ENCODE measurements around the gene ITGB8. TPM values are rescaled to one million over a fixed set of nuclear protein-coding genes. Genes with fewer than 3 reads are reported as not detected.
"Not testable (repeated sequence)": the region's sequence is repeated elsewhere in the genome, so short reads cannot be mapped to it uniquely, and the experiment has no call there.

Gene ITGB8
- 51.3 TPM for total RNA-seq (ENCODE audit: insufficient read depth, low replicate concordance)

DNA sequence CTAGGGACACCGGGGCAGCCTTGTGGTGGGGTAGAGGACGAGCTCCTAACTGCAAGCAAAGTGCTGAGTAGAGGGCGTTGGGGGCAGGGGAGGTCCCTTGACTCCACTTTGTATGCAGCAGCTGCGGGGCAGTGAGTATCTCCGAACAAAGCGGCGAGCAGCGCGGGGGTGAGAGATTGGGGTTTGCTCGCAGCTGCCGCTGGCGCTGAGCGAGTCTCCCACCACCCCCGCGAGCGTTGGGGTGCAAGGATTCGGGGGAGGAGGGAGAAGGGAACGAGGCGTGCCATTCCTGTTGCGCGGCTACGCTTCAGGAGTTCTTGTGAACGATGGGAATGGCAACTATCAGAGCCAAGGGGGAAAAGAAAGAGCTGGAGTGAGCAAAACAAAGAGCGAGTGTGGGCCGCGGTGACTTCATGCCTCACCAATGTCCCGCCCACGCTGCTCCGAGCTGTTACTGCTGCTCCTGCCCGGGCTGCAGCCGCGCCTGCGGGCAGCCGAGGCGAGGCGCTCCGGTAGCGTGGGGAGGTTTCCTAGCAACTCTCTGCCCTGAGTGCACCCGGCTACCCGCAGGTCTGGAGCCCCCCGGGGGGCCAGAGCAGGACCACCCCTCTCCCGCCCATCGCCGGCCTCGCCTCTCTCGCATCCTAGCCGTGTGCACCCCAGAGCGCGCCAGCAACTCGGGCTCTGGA lies at the start of gene ITGB8:
Gene ITGB8 (plus strand): TSS at position 662 of the 689 bp plus-strand sequence. CDS start 907 bp downstream, outside the sequence.
- peak; percentile 94 for DNase-seq (ENCODE audit: low spot score)

- DNase-seq (ENCODE audit: low spot score): no peak
Observed at GRCh38 chr7:20282959-20283358, 47.7 kb upstream of the ITGB8 start.

DNA sequence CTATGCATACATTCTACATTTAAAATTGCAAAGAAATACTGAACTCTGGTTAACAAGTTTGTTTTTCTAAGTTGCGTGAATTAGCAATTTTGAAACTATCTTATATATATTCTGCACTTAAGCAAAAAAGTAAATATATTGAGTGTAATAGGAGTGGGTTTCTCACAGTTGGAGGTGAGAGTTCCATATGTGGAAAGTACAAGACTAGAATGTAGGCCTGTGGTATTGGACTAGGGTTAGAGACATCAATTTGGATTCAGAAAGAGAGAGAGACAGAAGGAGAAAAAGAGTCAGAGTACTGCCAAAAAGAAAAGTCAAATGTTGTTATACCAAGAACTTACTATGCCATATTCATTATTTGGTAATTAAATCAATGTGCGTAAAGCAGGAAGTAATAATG lies 47.3 kb upstream of the ITGB8 start:
- DNase-seq (ENCODE audit: low spot score): no peak

- no peak for DNase-seq (ENCODE audit: low spot score)
Observed at GRCh38 chr7:20284003-20284770, 46.5 kb upstream of the ITGB8 start.

DNA sequence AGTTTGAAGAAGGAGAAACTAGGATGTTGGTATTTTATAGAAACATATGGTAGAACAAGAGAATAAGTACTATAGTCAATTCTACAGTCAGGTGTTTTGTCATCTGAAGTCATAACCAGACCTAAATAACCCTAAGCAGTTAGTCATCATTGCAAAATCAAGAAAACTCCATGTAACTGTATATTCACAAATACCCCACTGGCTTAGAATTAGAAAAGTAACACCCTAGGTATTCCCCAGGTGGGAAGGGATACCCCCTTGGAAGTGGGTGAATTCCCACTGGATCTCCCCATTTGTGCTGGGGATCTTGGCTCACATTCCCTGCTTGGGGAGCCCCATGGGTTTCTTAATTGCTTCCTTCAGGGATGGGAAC lies 45.9 kb upstream of the ITGB8 start:
- DNase-seq (ENCODE audit: low spot score): no peak

- no peak for DNase-seq (ENCODE audit: low spot score)
Observed at GRCh38 chr7:20287317-20287716, 43.4 kb upstream of the ITGB8 start.

DNA sequence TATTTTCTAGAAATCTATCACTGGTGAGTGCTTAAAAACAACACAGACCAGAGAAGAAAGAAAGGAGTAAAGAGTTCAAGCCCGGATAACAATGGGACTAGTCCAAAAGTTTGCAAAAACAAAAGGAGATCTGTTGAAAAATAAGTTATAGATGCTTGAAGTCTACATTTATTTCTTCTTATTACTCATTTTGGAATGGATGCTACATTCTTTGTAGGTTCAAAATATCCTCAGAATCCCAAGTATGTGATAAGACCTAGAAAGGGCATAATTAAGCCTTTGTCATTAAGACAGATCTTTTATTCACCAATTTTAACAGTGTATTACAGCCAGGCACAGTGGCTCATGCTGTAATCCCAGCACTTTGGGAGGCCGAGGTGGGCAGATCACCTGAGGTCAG lies 42.7 kb upstream of the ITGB8 start:
- no peak for DNase-seq (ENCODE audit: low spot score)

GRCh38 chr7:20290505-20291111 lies 40.1 kb upstream of the ITGB8 start:
- no peak for DNase-seq (ENCODE audit: low spot score)

GRCh38 chr7:20293336-20293735 lies 37.4 kb upstream of the ITGB8 start:
- no peak for DNase-seq (ENCODE audit: low spot score)

GRCh38 chr7:20296444-20296843 lies 34.3 kb upstream of the ITGB8 start:
- no peak for DNase-seq (ENCODE audit: low spot score)

- DNase-seq (ENCODE audit: low spot score): no peak
Observed at GRCh38 chr7:20296901-20297300, 33.8 kb upstream of the ITGB8 start.

- DNase-seq (ENCODE audit: low spot score): no peak
Observed at GRCh38 chr7:20298486-20298901, 32.2 kb upstream of the ITGB8 start.

DNA sequence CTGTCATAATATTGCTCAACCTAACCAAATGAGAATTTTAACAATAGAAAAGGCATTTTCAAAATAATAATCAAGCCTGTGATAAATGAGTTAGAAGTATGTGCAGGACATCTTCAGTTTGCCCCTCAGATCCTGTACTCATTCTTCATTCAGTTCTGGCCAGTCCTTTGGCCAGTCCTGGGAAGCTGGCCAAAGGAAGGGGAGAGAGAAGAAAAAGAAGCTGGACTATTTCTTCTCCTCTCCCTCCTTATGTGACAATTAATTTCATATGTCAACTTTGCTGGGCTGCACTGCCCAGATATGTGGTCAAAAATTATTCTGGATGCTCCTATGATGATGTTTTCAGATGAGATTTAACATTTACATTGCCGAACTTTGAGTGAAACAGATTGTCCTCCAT lies 31.6 kb upstream of the ITGB8 start:
- DNase-seq (ENCODE audit: low spot score): no peak

DNA sequence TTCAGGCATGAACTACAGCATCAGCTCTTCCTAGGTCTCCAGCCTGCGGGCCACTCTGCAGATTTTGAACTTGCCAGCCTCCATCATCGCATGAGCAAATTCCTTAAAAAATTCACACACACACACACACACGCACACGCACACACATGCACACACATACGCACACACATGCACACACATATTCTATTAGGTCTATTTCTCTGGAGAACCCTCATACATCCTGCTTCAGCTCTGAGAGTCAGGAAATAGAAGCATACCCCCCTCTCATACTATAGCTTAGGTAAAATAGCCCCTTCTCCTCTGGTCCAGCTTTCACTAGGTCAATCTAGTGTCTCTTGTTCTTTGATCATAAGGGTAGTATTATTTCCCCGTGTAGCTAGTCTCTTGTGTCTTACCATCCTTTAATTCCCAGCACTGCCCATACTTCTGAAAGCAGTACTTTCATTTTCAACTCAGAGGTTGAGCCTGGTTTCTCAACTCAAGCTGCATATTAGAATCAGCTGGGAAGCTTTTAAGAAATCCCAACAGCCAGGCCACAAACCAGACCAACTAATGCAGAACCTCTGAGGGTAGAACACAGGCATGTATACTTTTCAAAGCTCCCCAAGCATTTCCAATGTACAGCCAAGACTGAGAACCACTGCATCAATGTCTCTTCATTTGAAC lies 30.9 kb upstream of the ITGB8 start:
- DNase-seq (ENCODE audit: low spot score): peak; percentile 63

DNA sequence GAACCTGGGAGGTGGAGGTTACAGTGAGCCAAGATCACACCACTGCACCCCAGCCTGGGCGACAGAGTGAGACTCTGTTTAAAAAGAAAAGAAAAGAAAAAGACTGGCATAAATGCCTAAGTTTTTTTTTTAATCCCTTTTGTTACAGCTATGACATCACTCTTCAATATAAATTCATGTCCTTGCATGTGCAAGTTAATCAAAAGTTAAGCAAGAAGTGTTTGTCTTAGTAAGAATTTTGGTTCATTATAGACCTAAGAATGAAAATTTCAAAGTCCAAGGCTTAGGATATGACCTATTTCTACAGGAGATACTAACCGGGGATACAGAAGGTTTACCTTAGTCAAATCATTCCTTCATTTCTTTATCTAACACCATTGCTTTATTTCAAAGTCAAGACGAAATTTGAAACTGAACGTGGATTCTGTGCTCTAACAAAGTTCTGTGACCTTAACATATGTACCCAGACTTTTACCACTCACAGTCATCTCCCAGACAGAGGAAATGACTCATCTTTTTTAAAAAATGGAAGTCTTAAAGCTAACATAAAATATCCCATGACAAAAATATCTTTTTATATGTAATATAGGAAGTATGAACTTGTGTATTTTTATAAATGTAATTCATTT lies 29.3 kb upstream of the ITGB8 start:
- no peak for DNase-seq (ENCODE audit: low spot score)

DNA sequence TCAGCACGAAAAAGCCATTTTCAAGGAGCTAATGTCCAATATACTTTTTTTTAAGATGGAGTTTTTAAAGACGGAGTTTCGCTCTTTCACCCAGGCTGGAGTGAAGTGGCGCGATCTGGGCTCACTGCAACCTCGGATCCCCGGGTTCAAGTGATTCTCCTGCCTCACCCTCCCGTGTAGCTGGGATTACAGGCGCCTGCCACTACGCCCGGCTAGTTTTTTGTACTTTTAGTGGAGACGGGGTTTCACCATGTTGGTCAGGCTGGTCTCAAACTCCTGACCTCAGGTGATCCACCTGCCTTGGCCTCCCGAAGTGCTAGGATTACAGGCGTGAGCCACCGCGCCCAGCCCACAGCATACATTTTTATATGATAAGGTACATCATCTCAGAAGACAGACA lies 28.4 kb upstream of the ITGB8 start:
- DNase-seq (ENCODE audit: low spot score): not testable (repeated sequence)

DNA sequence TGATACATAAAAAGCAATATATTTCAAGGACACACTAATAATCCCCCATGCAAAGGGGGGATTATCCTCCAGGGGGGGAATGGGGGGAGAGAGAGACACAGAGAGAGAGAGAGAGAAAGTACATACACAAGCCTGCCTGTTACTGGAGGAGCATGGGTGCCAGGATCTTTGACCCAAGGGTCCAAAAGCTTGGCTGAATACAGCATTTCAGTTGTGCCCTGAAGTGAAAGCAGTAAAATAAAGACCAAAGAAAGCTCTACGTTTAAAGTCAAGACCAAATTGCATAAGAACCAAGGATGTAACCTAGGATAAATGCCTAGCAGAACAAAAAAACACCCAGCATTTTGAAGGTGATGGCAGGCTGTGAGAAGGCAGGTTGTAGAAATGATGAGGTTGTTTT lies 27.8 kb upstream of the ITGB8 start:
- DNase-seq (ENCODE audit: low spot score): peak; percentile 81

GRCh38 chr7:20304366-20304765 lies 26.3 kb upstream of the ITGB8 start:
- DNase-seq (ENCODE audit: low spot score): no peak

- DNase-seq (ENCODE audit: low spot score): no peak
Observed at GRCh38 chr7:20305726-20306125, 25.0 kb upstream of the ITGB8 start.

GRCh38 chr7:20306180-20306946 lies 24.3 kb upstream of the ITGB8 start:
- DNase-seq (ENCODE audit: low spot score): peak; percentile 53

DNA sequence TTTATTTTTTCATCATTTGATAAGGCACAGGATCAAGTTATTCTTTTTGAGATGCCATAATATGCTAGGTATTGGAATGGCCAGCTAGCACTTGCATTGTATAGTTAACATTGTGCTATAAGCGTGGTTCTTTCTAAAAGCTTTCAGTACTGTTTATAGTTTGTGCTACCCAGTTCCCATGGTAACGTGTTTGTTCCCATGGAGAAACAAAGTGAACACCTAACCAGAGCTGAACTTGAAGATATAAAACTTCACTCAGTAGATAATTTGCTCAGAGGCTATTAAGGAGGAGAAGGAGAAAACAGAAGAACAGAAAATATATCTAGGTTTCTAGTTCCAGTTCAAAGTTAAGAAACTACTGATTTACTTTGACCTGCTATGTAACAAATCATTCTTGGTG lies 23.6 kb upstream of the ITGB8 start:
- peak; percentile 71 for DNase-seq (ENCODE audit: low spot score)

All from umbilical cord (tissue), 2 donors.